ENCODE results near the gene PHLDB3.

DNA sequence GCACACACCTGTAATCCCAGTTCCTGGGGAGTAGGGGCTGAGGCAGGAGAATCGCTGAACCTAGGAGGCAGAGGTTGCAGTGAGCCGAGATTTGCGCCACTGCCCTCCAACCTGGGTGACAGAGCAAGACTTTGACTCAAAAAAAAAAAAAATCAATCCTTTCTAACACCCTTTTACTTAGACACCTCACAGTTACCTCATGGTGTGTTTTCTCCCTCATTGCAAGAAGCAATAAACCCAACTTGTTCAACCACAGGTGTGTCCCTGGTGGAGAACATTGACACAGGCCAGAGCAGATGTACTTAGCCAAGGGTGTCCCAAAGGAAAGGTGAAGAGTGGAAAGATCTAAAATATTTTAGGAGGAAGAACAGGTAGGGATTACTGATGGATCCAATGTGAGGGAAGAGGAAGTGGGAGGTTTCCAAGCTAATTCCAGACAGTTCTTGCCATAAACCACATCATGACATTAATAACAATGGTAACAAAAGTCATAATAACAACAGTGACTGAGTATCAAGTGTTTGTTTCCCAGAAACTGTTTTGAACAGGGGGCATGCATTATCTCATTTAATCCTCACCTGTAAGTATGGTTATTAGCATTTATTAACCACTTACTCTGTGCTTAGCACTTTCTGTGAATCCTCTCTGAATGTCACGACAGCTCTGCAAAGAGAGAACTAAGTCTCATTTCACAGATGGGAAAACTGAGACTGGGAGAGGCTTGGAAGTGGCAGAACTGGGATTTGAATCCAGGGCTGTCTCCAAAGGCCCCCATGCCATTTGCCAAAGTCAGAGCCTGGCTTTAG lies 36.0 kb downstream of the PHLDB3 start:
- TF ChIP-seq, protein P1, sequence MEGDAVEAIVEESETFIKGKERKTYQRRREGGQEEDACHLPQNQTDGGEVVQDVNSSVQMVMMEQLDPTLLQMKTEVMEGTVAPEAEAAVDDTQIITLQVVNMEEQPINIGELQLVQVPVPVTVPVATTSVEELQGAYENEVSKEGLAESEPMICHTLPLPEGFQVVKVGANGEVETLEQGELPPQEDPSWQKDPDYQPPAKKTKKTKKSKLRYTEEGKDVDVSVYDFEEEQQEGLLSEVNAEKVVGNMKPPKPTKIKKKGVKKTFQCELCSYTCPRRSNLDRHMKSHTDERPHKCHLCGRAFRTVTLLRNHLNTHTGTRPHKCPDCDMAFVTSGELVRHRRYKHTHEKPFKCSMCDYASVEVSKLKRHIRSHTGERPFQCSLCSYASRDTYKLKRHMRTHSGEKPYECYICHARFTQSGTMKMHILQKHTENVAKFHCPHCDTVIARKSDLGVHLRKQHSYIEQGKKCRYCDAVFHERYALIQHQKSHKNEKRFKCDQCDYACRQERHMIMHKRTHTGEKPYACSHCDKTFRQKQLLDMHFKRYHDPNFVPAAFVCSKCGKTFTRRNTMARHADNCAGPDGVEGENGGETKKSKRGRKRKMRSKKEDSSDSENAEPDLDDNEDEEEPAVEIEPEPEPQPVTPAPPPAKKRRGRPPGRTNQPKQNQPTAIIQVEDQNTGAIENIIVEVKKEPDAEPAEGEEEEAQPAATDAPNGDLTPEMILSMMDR (IDR thresholded peaks at IDR 0.05): peak in 1 of 6 experiments; percentile 29
- no peak for TF ChIP-seq POLR2A (IDR thresholded peaks at IDR 0.05)

Measured in esophagus squamous epithelium (tissue), 4 donors.